ENCODE results near the gene FYCO1. TPM values are rescaled to one million over a fixed set of nuclear protein-coding genes. Genes with fewer than 3 reads are reported as not detected.

The FYCO1 gene
- total RNA-seq, 1 donor from 2014 or later: 14.9 TPM

DNA sequence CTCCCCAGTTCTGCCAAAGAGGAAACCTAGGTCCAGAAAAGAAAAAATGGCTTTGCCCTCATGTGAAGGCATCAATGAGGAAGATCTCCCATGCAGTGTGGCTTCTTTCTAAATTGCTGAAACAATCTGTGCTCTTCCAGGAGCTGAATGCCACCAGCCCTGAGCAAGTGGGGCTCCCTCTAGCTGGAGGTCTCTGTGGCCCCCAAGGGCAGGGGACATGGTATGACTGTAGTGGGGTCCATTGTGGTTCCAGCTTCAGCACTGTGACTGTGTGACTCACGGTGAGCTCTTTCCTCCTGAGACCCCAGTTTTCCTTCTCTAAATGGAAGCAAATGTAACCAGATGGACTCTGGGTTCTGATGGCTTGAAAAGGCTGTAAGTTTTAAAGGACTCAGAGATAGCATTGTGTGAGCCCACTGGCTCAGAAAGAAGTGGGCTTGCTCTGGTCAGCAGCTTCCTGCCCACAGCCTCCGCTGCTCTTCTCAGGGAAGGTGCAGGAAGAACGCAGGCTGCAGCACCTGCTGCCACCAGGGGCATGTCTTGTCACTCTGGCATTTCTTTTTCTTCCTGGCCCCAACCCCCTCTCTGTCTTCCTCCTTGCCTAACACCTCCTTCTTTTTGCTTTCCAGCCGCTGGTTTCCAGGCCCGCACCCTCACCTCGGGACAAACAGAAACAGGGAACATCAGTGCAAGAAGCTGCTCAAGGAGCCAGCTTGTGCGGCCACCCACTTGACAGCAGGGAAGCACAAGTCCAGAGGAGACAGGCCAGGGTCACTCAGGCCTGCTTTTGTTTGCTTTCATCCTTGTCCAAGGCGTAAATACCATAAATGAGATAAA is 58.2 kb downstream of the FYCO1 start:
- H3K27ac Mint-ChIP-seq: no peak overlapping the region
- CTCF ChIA-PET: interaction anchor here (0.9 to 6.0 kb wide), 5 partner anchors 141 to 441 kb away, joined by 3 to 172 read pairs (median 6); partner anchors contain the start of gene CCR1
- no peaks in the 10 kb centered on the region for H3K27me3 Mint-ChIP-seq
- H3K36me3 Mint-ChIP-seq (ENCODE audit: low read depth): peaks cover 54% of the 10 kb centered on the region
- no peaks in the 10 kb centered on the region for H3K9me3 Mint-ChIP-seq
- H3K4me1 Mint-ChIP-seq: peaks cover 5% of the 10 kb centered on the region
- POLR2A ChIA-PET: no interaction called here
- intact Hi-C loops (cut with micrococcal nuclease): loop anchor here (1.0 to 5.0 kb wide), 7 partner anchors 141 to 505 kb away; partner anchors contain the start of gene CCR1
- ATAC-seq (ENCODE audit: low read depth): no peak
- no peak for DNase-seq
- TF ChIP-seq, protein P1, sequence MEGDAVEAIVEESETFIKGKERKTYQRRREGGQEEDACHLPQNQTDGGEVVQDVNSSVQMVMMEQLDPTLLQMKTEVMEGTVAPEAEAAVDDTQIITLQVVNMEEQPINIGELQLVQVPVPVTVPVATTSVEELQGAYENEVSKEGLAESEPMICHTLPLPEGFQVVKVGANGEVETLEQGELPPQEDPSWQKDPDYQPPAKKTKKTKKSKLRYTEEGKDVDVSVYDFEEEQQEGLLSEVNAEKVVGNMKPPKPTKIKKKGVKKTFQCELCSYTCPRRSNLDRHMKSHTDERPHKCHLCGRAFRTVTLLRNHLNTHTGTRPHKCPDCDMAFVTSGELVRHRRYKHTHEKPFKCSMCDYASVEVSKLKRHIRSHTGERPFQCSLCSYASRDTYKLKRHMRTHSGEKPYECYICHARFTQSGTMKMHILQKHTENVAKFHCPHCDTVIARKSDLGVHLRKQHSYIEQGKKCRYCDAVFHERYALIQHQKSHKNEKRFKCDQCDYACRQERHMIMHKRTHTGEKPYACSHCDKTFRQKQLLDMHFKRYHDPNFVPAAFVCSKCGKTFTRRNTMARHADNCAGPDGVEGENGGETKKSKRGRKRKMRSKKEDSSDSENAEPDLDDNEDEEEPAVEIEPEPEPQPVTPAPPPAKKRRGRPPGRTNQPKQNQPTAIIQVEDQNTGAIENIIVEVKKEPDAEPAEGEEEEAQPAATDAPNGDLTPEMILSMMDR (IDR thresholded peaks at IDR 0.05): no peak
- no peak overlapping the region for H3K4me3 Mint-ChIP-seq

DNA sequence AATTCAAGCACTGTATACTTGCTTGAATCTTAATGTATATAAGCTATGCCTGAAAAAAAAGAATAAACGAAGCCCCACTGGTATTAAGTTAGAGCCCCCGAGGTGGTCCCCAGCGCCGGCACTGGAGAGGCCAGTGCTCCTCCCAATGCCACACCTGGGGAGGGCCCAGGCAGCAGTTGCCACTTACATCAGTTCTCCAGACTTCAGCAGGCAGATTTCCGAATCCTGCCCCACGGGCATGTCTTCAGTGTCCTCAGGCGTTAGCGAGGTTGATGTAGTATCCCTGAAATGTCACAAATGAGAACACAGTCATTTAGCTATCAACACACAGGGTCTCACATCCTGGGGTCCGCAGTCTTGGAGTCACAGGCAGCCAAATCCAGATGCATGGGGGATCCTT is 59.4 kb downstream of the FYCO1 start:
- intact Hi-C loops (cut with micrococcal nuclease): loop anchor here (5.0 kb wide), 2 partner anchors 341 to 506 kb away; no protein-coding TSS in a partner anchor
- TF ChIP-seq, protein P1 (IDR thresholded peaks at IDR 0.05): no peak
- POLR2A ChIA-PET: no interaction called here
- H3K27me3 Mint-ChIP-seq: no peaks in the 10 kb centered on the region
- H3K9me3 Mint-ChIP-seq: no peaks in the 10 kb centered on the region
- no peak overlapping the region for H3K27ac Mint-ChIP-seq
- CTCF ChIA-PET: interaction anchor here (6.0 kb wide), 1 partner anchor 142 kb away, joined by 172 read pairs; no protein-coding TSS in a partner anchor
- no peak overlapping the region for H3K4me3 Mint-ChIP-seq
- H3K36me3 Mint-ChIP-seq (ENCODE audit: low read depth): peaks cover 66% of the 10 kb centered on the region
- DNase-seq: no peak
- ATAC-seq (ENCODE audit: low read depth): no peak
- peaks cover 5% of the 10 kb centered on the region for H3K4me1 Mint-ChIP-seq

DNA sequence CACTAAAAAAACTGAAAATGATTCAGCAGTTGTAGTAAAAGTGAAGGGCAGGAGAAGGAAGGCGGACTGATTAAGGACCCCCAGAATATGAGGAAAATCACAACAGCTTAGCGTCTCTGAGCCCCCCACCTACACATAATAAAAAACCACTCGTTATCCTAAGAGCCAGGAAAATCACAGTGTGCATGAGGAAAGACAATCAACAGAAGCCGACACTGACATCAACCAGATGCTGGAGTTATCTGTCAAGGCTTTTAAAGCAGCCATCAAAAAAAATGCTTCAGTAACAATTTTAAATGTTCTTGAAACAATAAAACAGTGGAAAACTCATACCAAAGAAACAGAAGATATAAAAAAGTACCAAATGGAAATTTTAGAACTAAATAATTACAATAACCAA is 62.0 kb downstream of the FYCO1 start:
- intact Hi-C loops (cut with micrococcal nuclease): no loop called here
- H3K27ac Mint-ChIP-seq: no peak overlapping the region
- ChIA-PET POLR2A (no interaction called here), CTCF (interaction anchor here (0.8 kb wide), 1 partner anchor 142 kb away, joined by 3 read pairs; no protein-coding TSS in a partner anchor)
- H3K36me3 Mint-ChIP-seq (ENCODE audit: low read depth): peaks cover 91% of the 10 kb centered on the region
- TF ChIP-seq, protein P1 (IDR thresholded peaks at IDR 0.05): no peak
- no peak overlapping the region for H3K4me3 Mint-ChIP-seq
- DNase-seq (no peak), ATAC-seq (ENCODE audit: low read depth) (no peak)
- H3K27me3 Mint-ChIP-seq: no peaks in the 10 kb centered on the region
- no peaks in the 10 kb centered on the region for H3K4me1 Mint-ChIP-seq
- H3K9me3 Mint-ChIP-seq: no peaks in the 10 kb centered on the region

DNA sequence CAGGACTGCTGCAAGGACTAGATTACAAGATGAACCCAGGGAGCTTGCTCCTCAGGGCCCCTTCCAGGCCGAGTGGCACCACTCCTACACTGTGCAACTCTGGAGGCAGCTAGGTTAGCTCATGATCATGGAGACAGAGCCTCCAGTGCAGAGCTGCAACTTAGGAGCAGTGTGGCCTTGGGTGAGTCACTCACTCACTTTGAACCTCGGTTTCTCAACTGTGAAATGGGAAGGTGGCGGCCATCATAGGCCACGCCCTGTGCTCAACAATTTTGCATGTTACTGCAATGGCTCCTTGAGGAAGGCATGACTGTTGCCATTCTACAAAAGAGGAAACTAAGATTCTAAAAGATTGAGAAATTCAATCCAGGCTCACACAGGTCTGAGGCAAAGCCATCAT is 63.5 kb downstream of the FYCO1 start:
- DNase-seq (no peak), ATAC-seq (ENCODE audit: low read depth) (no peak)
- Mint-ChIP-seq H3K4me3 (no peak overlapping the region), H3K27ac (no peak overlapping the region), H3K36me3 (ENCODE audit: low read depth) (peaks cover 96% of the 10 kb centered on the region), H3K27me3 (no peaks in the 10 kb centered on the region), H3K4me1 (no peaks in the 10 kb centered on the region), H3K9me3 (no peaks in the 10 kb centered on the region)
- intact Hi-C loops (cut with micrococcal nuclease): no loop called here
- ChIA-PET POLR2A (no interaction called here), CTCF (interaction anchor here (1.0 to 1.3 kb wide), 2 partner anchors 146 to 148 kb away, joined by 3 to 4 read pairs; no protein-coding TSS in a partner anchor)
- TF ChIP-seq, protein P1 (IDR thresholded peaks at IDR 0.05): no peak

DNA sequence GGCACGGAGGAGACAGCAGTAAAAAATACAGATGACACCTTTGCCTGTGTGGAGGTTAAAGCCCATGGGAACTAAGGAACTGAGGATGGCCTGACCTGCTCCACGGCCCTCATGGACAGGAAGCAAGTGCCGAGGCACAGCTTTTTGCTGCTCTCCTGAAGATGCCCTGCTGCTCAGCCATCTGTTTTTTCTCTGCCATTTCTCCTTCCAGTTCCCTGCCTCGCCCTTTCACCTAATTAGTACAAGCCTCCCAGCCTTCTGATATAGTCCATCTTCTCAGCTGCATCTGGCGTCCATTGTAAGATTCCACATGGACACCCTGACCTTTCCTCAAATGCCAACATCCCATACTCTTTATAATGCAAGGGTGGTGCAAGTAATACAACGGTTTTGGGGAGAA is 64.1 kb downstream of the FYCO1 start:
- ChIA-PET POLR2A (no interaction called here), CTCF (interaction anchor here (1.0 to 4.6 kb wide), 3 partner anchors 147 to 170 kb away, joined by 3 to 50 read pairs (median 4); no protein-coding TSS in a partner anchor)
- TF ChIP-seq, protein P1 (IDR thresholded peaks at IDR 0.05): no peak
- no peak overlapping the region for H3K27ac Mint-ChIP-seq
- no peak overlapping the region for H3K4me3 Mint-ChIP-seq
- ATAC-seq (ENCODE audit: low read depth) (no peak), DNase-seq (no peak)
- H3K4me1 Mint-ChIP-seq: no peaks in the 10 kb centered on the region
- H3K27me3 Mint-ChIP-seq: no peaks in the 10 kb centered on the region
- H3K36me3 Mint-ChIP-seq (ENCODE audit: low read depth): peaks cover 99% of the 10 kb centered on the region
- H3K9me3 Mint-ChIP-seq: no peaks in the 10 kb centered on the region
- intact Hi-C loops (cut with micrococcal nuclease): no loop called here
